ENCODE results near the gene PKDCC. TPM values are rescaled to one million over a fixed set of nuclear protein-coding genes. Genes with fewer than 3 reads are reported as not detected.

Gene PKDCC
- polyA plus RNA-seq, 1 donor (not counting 4 experiments of a cell fraction or from before 2014, with no cell fraction given): not detected

DNA sequence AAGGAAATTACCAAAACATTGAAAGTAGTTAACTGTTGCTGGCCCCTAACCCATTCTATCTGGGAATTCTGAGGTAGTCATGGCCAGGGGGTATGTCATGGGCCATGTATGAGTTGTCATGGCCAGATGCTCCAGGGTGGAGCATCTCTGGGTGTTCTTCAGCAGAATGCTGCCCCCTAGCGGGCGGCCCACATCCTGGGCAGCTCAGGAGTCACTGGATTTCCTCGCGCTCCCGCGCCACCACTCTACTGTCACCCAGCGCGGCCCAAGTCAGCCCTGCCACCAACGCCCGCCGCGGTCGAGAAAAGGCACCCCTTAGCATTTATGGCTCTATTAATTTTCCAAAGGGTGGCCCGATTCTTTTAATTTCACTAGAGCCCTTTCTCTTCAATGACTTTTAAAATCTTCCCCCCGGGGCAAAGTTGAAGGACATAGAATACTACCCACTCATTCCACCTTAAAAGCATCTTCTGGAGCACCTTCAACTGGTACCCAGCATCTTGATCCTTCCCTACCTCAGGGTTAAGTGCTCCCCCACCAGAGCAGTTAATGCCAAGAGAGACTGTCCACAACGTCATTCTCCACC is 41.6 kb downstream of the PKDCC start:
- H3K79me2 ChIP-seq (ENCODE audit: control insufficient read depth, insufficient read depth, low read length): no peaks in the 10 kb centered on the region
- no peaks in the 10 kb centered on the region for H3K36me3 ChIP-seq (ENCODE audit: control insufficient read depth in 2 of 2, extremely low read depth in 1 of 2, insufficient read depth in 2 of 2, low read length in 2 of 2)
- TF ChIP-seq, protein P1, sequence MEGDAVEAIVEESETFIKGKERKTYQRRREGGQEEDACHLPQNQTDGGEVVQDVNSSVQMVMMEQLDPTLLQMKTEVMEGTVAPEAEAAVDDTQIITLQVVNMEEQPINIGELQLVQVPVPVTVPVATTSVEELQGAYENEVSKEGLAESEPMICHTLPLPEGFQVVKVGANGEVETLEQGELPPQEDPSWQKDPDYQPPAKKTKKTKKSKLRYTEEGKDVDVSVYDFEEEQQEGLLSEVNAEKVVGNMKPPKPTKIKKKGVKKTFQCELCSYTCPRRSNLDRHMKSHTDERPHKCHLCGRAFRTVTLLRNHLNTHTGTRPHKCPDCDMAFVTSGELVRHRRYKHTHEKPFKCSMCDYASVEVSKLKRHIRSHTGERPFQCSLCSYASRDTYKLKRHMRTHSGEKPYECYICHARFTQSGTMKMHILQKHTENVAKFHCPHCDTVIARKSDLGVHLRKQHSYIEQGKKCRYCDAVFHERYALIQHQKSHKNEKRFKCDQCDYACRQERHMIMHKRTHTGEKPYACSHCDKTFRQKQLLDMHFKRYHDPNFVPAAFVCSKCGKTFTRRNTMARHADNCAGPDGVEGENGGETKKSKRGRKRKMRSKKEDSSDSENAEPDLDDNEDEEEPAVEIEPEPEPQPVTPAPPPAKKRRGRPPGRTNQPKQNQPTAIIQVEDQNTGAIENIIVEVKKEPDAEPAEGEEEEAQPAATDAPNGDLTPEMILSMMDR (optimal IDR thresholded peaks at IDR 0.05 in 1 of 3, IDR thresholded peaks at IDR 0.05 in 1 of 3, conservative IDR thresholded peaks at IDR 0.05 in 1 of 3; ENCODE audit: extremely low read depth in 1 of 3, insufficient read depth in 2 of 3, low read length in 3 of 3): peak; percentile 56 to 80 (median 76)
- TF ChIP-seq EZH2 (IDR thresholded peaks at IDR 0.05; ENCODE audit: low read length): no peak
- H3K9me1 ChIP-seq (ENCODE audit: control insufficient read depth, extremely low read depth, insufficient read depth, low read length): no peaks in the 10 kb centered on the region
- no peaks in the 10 kb centered on the region for H3K27me3 ChIP-seq (ENCODE audit: control insufficient read depth, extremely low read depth, insufficient read depth, low read length)
- H3K27ac ChIP-seq (ENCODE audit: control insufficient read depth, insufficient read depth, low read length): no peak overlapping the region
- no peak overlapping the region for H3K4me2 ChIP-seq (ENCODE audit: control insufficient read depth, extremely low read depth, insufficient read depth, low read depth, low read length)
- H3K9me3 ChIP-seq (ENCODE audit: control insufficient read depth, low read depth, low read length): no peaks in the 10 kb centered on the region
- no peak for DNase-seq (ENCODE audit: low read depth, low spot score)
- FAIRE-seq: no peak
- H3K9ac ChIP-seq (ENCODE audit: control insufficient read depth, extremely low read depth, insufficient read depth, low read length): no peak overlapping the region
- no peak overlapping the region for H3K4me3 ChIP-seq (ENCODE audit: control insufficient read depth in 2 of 3, extremely low read depth in 1 of 3, insufficient read depth in 2 of 3, low read depth in 1 of 3, low read length in 3 of 3)
- dilution Hi-C loops (cut with MboI; ENCODE audit: extremely low pct_ligation_motif_present, low sequenced_read_pairs): loop anchor here (25.0 kb wide), 1 partner anchor 227 kb away; no protein-coding TSS in a partner anchor
- peaks cover 15% of the 10 kb centered on the region for H3K4me1 ChIP-seq (ENCODE audit: control insufficient read depth, extremely low read depth, insufficient read depth, low read length)
- no peaks in the 10 kb centered on the region for H4K20me1 ChIP-seq (ENCODE audit: control insufficient read depth, extremely low read depth, insufficient read depth, low read length)
- H2AFZ ChIP-seq (ENCODE audit: control insufficient read depth, low read length): no peak overlapping the region

DNA sequence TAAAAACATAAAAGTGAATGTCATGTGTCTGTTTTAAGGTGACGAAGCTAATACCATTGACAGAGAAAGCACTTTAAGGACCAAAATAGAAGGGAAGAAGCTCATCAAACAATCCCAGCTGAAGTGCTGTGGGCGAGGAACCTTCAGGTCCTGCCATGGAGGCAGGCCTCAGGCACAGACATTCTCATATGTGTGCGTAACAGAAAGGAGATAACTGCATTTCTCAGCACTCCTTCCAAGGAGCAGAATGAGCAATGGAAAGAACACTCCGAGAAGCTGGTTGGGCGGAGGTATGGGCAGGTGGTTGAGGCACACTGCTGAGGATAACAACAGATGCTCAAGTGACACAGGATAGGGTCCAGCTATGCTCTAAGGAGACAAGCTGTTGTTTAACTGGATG is 42.4 kb downstream of the PKDCC start:
- Histone ChIP-seq H2AFZ (ENCODE audit: control insufficient read depth, low read length) (no peak overlapping the region), H4K20me1 (ENCODE audit: control insufficient read depth, extremely low read depth, insufficient read depth, low read length) (no peaks in the 10 kb centered on the region), H3K9me3 (ENCODE audit: control insufficient read depth, low read depth, low read length) (no peaks in the 10 kb centered on the region), H3K4me2 (ENCODE audit: control insufficient read depth, extremely low read depth, insufficient read depth, low read depth, low read length) (no peak overlapping the region), H3K79me2 (ENCODE audit: control insufficient read depth, insufficient read depth, low read length) (no peaks in the 10 kb centered on the region), H3K27me3 (ENCODE audit: control insufficient read depth, extremely low read depth, insufficient read depth, low read length) (no peaks in the 10 kb centered on the region), H3K27ac (ENCODE audit: control insufficient read depth, insufficient read depth, low read length) (no peak overlapping the region), H3K9ac (ENCODE audit: control insufficient read depth, extremely low read depth, insufficient read depth, low read length) (no peak overlapping the region), H3K9me1 (ENCODE audit: control insufficient read depth, extremely low read depth, insufficient read depth, low read length) (no peaks in the 10 kb centered on the region), H3K36me3 (ENCODE audit: control insufficient read depth in 2 of 2, extremely low read depth in 1 of 2, insufficient read depth in 2 of 2, low read length in 2 of 2) (no peaks in the 10 kb centered on the region), H3K4me1 (ENCODE audit: control insufficient read depth, extremely low read depth, insufficient read depth, low read length) (peaks cover 15% of the 10 kb centered on the region), H3K4me3 (ENCODE audit: control insufficient read depth in 2 of 3, extremely low read depth in 1 of 3, insufficient read depth in 2 of 3, low read depth in 1 of 3, low read length in 3 of 3) (no peak overlapping the region)
- TF ChIP-seq, protein P1 (optimal IDR thresholded peaks at IDR 0.05 in 1 of 3, IDR thresholded peaks at IDR 0.05 in 1 of 3, conservative IDR thresholded peaks at IDR 0.05 in 1 of 3; ENCODE audit: extremely low read depth in 1 of 3, insufficient read depth in 2 of 3, low read length in 3 of 3): no peak
- TF ChIP-seq EZH2 (IDR thresholded peaks at IDR 0.05; ENCODE audit: low read length): no peak
- dilution Hi-C loops (cut with MboI; ENCODE audit: extremely low pct_ligation_motif_present, low sequenced_read_pairs): loop anchor here (25.0 kb wide), 1 partner anchor 228 kb away; no protein-coding TSS in a partner anchor
- FAIRE-seq (no peak), DNase-seq (ENCODE audit: low read depth, low spot score) (no peak)

All from keratinocyte (primary cell).